Mesodermal cell (in vitro differentiated cells): Measurements from ENCODE around the gene FEZF2.

Experiments
- H3K27ac ChIP-seq: 2 replicates; pipeline ENCODE4 v1.7.0; 2013; ENCODE audit warnings: mild to moderate bottlenecking, low read depth, low read length, moderate library complexity; ENCODE audit not compliant: severe bottlenecking
- H3K36me3 ChIP-seq: 2 replicates; pipeline ENCODE4 v1.7.1; 2013; ENCODE audit warnings: mild to moderate bottlenecking, low read length, moderate library complexity; ENCODE audit not compliant: control insufficient read depth, insufficient read depth
- H3K4me1 ChIP-seq: one replicate; pipeline ENCODE4 v1.7.1; 2013; ENCODE audit warnings: mild to moderate bottlenecking, low read length; ENCODE audit not compliant: insufficient read depth, control insufficient read depth, poor library complexity, severe bottlenecking
- H3K4me3 ChIP-seq: 2 replicates; pipeline ENCODE4 v1.7.0; 2013; ENCODE audit warnings: low read length, control low read depth, mild to moderate bottlenecking; ENCODE audit not compliant: insufficient read depth, poor library complexity, severe bottlenecking; ENCODE audit errors: extremely low read depth
- H3K9me3 ChIP-seq: 2 replicates; pipeline ENCODE4 v1.7.1; 2013; ENCODE audit warnings: mild to moderate bottlenecking, low read length, moderate library complexity; ENCODE audit not compliant: control insufficient read depth
- WGBS, 2 experiments: methylation state at CpG; one replicate each; pipeline ENCODE4 v1.1.5; 2013; ENCODE audit warnings: missing lambda C conversion rate in 2 of 2; ENCODE audit not compliant: insufficient coverage in 2 of 2; 5-methylcytosine and 5-hydroxymethylcytosine counted together

Gene FEZF2

DNA sequence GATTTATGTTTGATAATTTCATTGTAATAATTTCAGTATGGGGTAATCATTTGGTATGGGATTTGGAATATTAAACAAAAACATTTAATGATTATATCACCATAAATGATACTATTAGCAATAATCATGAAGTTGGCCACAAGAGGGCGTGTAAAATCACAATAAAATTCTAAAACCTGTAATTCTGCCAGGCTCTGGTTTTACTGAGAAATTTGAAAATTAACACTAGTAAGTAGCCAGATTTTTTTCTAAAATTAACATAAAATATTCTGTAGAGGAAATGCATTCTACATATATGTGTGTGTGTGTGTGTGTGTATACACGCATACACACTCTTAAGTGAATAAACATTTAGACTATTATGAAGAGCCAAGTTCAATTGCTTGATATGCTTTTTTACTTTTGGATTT lies 40.5 kb downstream of the FEZF2 start:
- no peak overlapping the region for H3K4me3 ChIP-seq
- WGBS, 2 experiments, result no CpG with 5 or more reads among the region's 2 CpGs
- no peaks in the 10 kb centered on the region for H3K4me1 ChIP-seq
- no peaks in the 10 kb centered on the region for H3K9me3 ChIP-seq
- no peak overlapping the region for H3K27ac ChIP-seq
- no peaks in the 10 kb centered on the region for H3K36me3 ChIP-seq

DNA sequence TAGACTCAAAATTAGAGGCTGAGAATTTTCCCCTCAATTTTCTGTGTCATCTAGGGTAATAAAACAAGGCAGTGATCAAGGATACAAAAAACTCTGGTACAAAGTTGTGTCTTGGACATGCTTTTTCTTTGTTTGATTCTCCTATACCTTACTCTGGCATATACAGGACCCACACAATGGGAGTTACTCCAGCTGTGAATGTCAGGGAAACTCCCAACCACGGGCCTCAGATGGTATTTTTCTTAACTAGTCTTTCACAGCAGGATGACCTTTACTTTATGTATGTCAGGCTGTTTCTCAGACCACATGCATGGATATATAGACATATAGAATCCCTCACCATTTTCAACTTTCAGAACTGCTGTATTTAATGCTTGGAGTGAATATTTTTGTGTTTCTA lies 41.3 kb downstream of the FEZF2 start:
- Histone ChIP-seq H3K36me3 (no peaks in the 10 kb centered on the region), H3K4me1 (no peaks in the 10 kb centered on the region), H3K27ac (no peak overlapping the region), H3K4me3 (no peak overlapping the region), H3K9me3 (no peaks in the 10 kb centered on the region)
- no CpG with 5 or more reads among the region's 1 CpG for WGBS, 2 experiments

DNA sequence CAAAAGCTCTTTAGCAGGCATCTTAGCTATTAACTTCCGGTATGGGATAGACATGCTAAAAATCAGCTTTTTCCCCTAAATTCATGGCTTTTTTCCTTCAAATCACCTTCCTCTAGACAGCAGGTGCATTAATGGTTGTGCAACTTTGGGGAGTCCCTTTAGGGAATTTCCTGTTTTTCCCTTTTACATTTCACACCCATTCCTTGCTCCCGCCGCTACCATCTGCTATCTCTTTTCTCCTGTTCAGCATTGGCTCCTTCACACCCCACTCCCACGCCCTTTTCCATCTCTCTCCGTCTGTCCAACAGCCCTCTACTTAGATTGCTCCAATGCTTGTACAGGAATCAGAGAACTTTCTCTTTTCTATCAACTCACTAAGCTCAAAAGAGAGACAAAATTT lies 43.4 kb downstream of the FEZF2 start:
- 93 to 97% methylated on average over 4 to 5 of the region's 5 CpGs for WGBS, 2 experiments

DNA sequence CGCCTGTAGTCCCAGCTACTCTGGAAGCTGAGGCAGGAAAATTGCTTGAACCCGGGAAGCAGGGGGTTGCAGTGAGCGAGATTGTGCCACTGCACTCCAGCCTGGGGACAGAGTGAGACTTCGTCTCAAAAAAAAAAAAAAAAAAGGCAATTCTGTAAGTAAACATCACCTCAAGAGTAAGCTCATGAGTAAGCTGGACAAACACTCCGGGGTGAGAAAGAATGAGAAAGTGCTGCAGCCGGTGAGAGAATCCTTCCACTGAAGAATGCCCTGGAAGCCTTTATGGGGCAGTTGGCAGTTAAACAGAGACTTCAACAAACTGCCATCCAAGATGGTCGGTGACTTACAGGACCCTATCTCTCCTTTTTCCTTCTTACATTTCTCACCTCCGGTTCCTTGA lies 47.5 kb downstream of the FEZF2 start:
- no peak overlapping the region for H3K27ac ChIP-seq
- no peaks in the 10 kb centered on the region for H3K4me1 ChIP-seq
- no peaks in the 10 kb centered on the region for H3K36me3 ChIP-seq
- 94 to 100% methylated on average over 5 to 7 of the region's 8 CpGs for WGBS, 2 experiments
- no peak overlapping the region for H3K4me3 ChIP-seq
- no peaks in the 10 kb centered on the region for H3K9me3 ChIP-seq

More for the DNA sequence above, 43.4 kb downstream of the FEZF2 start:
- H3K4me3 ChIP-seq, result no peak overlapping the region
- H3K27ac ChIP-seq, result no peak overlapping the region
- no peaks in the 10 kb centered on the region for H3K4me1 ChIP-seq
- no peaks in the 10 kb centered on the region for H3K9me3 ChIP-seq
- H3K36me3 ChIP-seq, result no peaks in the 10 kb centered on the region

DNA sequence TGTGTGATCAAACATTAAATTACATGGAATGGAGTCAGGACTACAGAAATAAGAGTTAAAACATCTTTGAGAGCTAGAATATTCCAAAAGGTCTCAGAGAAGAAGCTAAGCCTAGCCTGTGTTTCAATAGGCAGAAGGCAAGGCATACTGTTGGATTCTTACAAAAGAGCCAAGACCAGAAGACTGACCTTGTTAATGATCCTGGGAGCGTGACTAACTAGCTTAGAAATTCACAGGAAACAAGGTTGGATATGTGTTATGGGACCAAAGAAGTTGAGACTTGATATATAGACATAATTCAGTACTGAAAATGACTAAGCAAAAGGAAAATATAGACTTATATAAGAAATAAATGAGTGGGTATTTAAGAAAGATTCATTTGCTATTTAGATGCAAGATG lies 50.1 kb downstream of the FEZF2 start:
- no CpG with 5 or more reads among the region's 1 CpG for WGBS, 2 experiments
- Histone ChIP-seq H3K4me1 (no peaks in the 10 kb centered on the region), H3K36me3 (no peaks in the 10 kb centered on the region), H3K4me3 (no peak overlapping the region), H3K9me3 (peaks cover 8% of the 10 kb centered on the region), H3K27ac (no peak overlapping the region)
